Measurements from ENCODE around the gene SVOPL. TPM values are rescaled to one million over a fixed set of nuclear protein-coding genes. Genes with fewer than 3 reads are reported as not detected.

SVOPL gene
- total and polyA plus RNA-seq, 3 experiments from 2014 or later, result not detected

DNA sequence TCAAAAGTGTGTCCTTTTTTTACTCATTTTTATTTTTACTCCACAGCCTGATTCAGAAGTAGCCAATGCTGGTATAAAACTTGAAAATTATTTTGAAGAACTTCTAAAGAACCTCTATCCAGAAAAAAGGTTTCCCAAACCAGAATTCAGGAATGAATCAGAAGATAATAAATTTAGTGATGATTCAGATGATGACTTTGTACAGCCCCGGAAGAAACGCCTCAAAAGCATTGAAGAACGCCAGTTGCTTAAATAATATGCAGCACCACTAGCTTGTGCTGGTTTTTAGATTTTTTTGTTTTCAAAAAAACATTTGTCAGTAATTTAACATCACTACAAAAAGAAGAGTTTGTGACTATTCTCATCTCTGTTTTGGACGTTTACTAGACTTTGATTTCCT is 116.5 kb downstream of the SVOPL start:
- Mint-ChIP-seq H3K9me3 (no peaks in the 10 kb centered on the region), H3K4me1 (no peaks in the 10 kb centered on the region), H3K4me3 (no peak overlapping the region), H3K36me3 (peaks cover 40 to 71% (median 54%) of the 10 kb centered on the region in 3 donors), H3K27ac (no peak overlapping the region), H3K27me3 (no peaks in the 10 kb centered on the region)
- Histone ChIP-seq H3K36me3 (ENCODE audit: insufficient read depth, low read length) (peaks cover 13% of the 10 kb centered on the region), H3K27ac (ENCODE audit: low read depth, low read length) (no peak overlapping the region), H3K4me1 (ENCODE audit: insufficient read depth, low read length) (no peaks in the 10 kb centered on the region), H3K9me3 (ENCODE audit: low read length) (no peaks in the 10 kb centered on the region), H3K4me3 (ENCODE audit: low read length) (no peak overlapping the region), H3K27me3 (ENCODE audit: insufficient read depth, low read length, poor library complexity, severe bottlenecking) (no peaks in the 10 kb centered on the region)
- no peak for DNase-seq
- POLR2A ChIA-PET, result no interaction called here
- CTCF ChIA-PET, result no interaction called here

GRCh38 chr7:138584283-138584682 is 116.9 kb downstream of the SVOPL start:
- CTCF ChIA-PET, result no interaction called here
- Mint-ChIP-seq H3K36me3 (peaks cover 43 to 75% (median 57%) of the 10 kb centered on the region in 3 donors), H3K9me3 (no peaks in the 10 kb centered on the region), H3K27me3 (no peaks in the 10 kb centered on the region), H3K27ac (peak overlapping the region in 1 of 8 donors; percentile 55), H3K4me1 (no peaks in the 10 kb centered on the region), H3K4me3 (no peak overlapping the region)
- Histone ChIP-seq H3K27me3 (ENCODE audit: insufficient read depth, low read length, poor library complexity, severe bottlenecking) (no peaks in the 10 kb centered on the region), H3K27ac (ENCODE audit: low read depth, low read length) (no peak overlapping the region), H3K9me3 (ENCODE audit: low read length) (no peaks in the 10 kb centered on the region), H3K4me3 (ENCODE audit: low read length) (no peak overlapping the region), H3K36me3 (ENCODE audit: insufficient read depth, low read length) (peaks cover 17% of the 10 kb centered on the region), H3K4me1 (ENCODE audit: insufficient read depth, low read length) (no peaks in the 10 kb centered on the region)
- POLR2A ChIA-PET, result no interaction called here
- no peak for DNase-seq

GRCh38 chr7:138581065-138581464 is 120.1 kb downstream of the SVOPL start:
- DNase-seq, result no peak
- Histone ChIP-seq H3K36me3 (ENCODE audit: insufficient read depth, low read length) (peaks cover 21% of the 10 kb centered on the region), H3K4me3 (ENCODE audit: low read length) (no peak overlapping the region), H3K27ac (ENCODE audit: low read depth, low read length) (no peak overlapping the region), H3K27me3 (ENCODE audit: insufficient read depth, low read length, poor library complexity, severe bottlenecking) (no peaks in the 10 kb centered on the region), H3K4me1 (ENCODE audit: insufficient read depth, low read length) (no peaks in the 10 kb centered on the region), H3K9me3 (ENCODE audit: low read length) (no peaks in the 10 kb centered on the region)
- ChIA-PET CTCF (no interaction called here), POLR2A (no interaction called here)
- Mint-ChIP-seq H3K4me1 (no peaks in the 10 kb centered on the region), H3K4me3 (no peak overlapping the region), H3K27me3 (no peaks in the 10 kb centered on the region), H3K36me3 (peaks cover 55 to 88% (median 55%) of the 10 kb centered on the region in 3 donors), H3K27ac (no peak overlapping the region), H3K9me3 (no peaks in the 10 kb centered on the region)

GRCh38 chr7:138579671-138580070 is 121.5 kb downstream of the SVOPL start:
- H3K4me3 ChIP-seq (ENCODE audit: low read length), result no peak overlapping the region
- Mint-ChIP-seq H3K4me3 (no peak overlapping the region), H3K9me3 (no peaks in the 10 kb centered on the region), H3K27ac (peak overlapping the region in 1 of 8 donors; percentile 85), H3K36me3 (peaks cover 48 to 82% (median 49%) of the 10 kb centered on the region in 3 donors), H3K27me3 (no peaks in the 10 kb centered on the region), H3K4me1 (no peaks in the 10 kb centered on the region)
- no peak overlapping the region for H3K27ac ChIP-seq (ENCODE audit: low read depth, low read length)
- POLR2A ChIA-PET, result no interaction called here
- no peaks in the 10 kb centered on the region for H3K27me3 ChIP-seq (ENCODE audit: insufficient read depth, low read length, poor library complexity, severe bottlenecking)
- DNase-seq, result no peak
- no peaks in the 10 kb centered on the region for H3K9me3 ChIP-seq (ENCODE audit: low read length)
- H3K4me1 ChIP-seq (ENCODE audit: insufficient read depth, low read length), result no peaks in the 10 kb centered on the region
- CTCF ChIA-PET, result no interaction called here
- peaks cover 25% of the 10 kb centered on the region for H3K36me3 ChIP-seq (ENCODE audit: insufficient read depth, low read length)

DNA sequence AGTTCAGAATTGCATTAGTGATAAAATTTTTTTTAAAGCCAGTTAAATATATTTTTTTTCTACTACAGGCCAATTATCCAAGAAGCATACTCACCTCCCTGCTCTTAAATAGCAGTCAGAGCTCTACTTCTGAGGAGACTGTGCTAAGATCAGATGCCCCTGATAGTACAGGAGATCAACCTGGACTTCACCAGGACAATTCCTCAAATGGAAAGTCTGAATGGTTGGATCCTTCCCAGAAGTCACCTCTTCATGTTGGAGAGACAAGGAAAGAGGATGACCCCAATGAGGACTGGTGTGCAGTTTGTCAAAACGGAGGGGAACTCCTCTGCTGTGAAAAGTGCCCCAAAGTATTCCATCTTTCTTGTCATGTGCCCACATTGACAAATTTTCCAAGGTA is 122.0 kb downstream of the SVOPL start:
- no peak for DNase-seq
- no peaks in the 10 kb centered on the region for H3K9me3 ChIP-seq (ENCODE audit: low read length)
- POLR2A ChIA-PET, result no interaction called here
- H3K36me3 ChIP-seq (ENCODE audit: insufficient read depth, low read length), result peaks cover 25% of the 10 kb centered on the region
- Mint-ChIP-seq H3K4me1 (no peaks in the 10 kb centered on the region), H3K9me3 (no peaks in the 10 kb centered on the region), H3K36me3 (peaks cover 47 to 82% (median 49%) of the 10 kb centered on the region in 3 donors), H3K27me3 (no peaks in the 10 kb centered on the region), H3K4me3 (no peak overlapping the region), H3K27ac (no peak overlapping the region)
- CTCF ChIA-PET, result no interaction called here
- no peaks in the 10 kb centered on the region for H3K4me1 ChIP-seq (ENCODE audit: insufficient read depth, low read length)
- H3K4me3 ChIP-seq (ENCODE audit: low read length), result no peak overlapping the region
- H3K27ac ChIP-seq (ENCODE audit: low read depth, low read length), result no peak overlapping the region
- no peaks in the 10 kb centered on the region for H3K27me3 ChIP-seq (ENCODE audit: insufficient read depth, low read length, poor library complexity, severe bottlenecking)

DNA sequence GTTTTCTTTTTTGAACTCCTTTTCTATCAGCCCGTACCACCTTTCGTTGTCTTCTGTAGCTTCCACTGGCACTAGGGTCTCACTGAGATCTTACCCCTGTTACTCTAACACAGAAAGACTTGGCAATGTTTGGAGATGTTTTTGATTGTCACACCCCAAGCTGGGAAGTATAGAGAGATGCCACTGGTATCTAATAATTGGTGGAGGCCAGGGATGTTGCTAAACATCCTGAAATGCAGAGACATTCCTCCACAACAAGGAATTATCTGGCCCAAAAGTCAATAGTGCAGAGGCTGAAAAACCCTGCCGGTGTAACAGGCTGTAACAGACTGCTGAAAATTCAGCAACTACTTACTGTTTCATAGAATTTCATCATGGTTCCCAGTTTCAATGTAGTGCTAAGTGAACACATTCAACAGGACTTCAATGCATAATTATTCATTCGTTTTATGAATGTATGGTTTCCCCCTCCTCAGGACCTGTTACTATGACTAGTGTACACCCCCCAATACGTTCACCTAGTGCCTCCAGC is 125.2 kb downstream of the SVOPL start:
- Histone ChIP-seq H3K27ac (ENCODE audit: low read depth, low read length) (no peak overlapping the region), H3K27me3 (ENCODE audit: insufficient read depth, low read length, poor library complexity, severe bottlenecking) (no peaks in the 10 kb centered on the region), H3K9me3 (ENCODE audit: low read length) (no peaks in the 10 kb centered on the region), H3K4me1 (ENCODE audit: insufficient read depth, low read length) (no peaks in the 10 kb centered on the region), H3K4me3 (ENCODE audit: low read length) (no peak overlapping the region), H3K36me3 (ENCODE audit: insufficient read depth, low read length) (peaks cover 21% of the 10 kb centered on the region)
- H3K4me1 Mint-ChIP-seq, result no peaks in the 10 kb centered on the region
- ChIA-PET CTCF (no interaction called here), POLR2A (no interaction called here)
- peaks cover 52 to 85% (median 60%) of the 10 kb centered on the region in 3 donors for H3K36me3 Mint-ChIP-seq
- H3K9me3 Mint-ChIP-seq, result no peaks in the 10 kb centered on the region
- no peak overlapping the region for H3K4me3 Mint-ChIP-seq
- H3K27ac Mint-ChIP-seq, result no peak overlapping the region
- H3K27me3 Mint-ChIP-seq, result no peaks in the 10 kb centered on the region
- no peak for DNase-seq

- H3K27me3 ChIP-seq (ENCODE audit: insufficient read depth, low read length, poor library complexity, severe bottlenecking), result no peaks in the 10 kb centered on the region
- Mint-ChIP-seq H3K4me3 (no peak overlapping the region), H3K27me3 (no peaks in the 10 kb centered on the region), H3K9me3 (no peaks in the 10 kb centered on the region), H3K36me3 (peaks cover 54 to 82% (median 64%) of the 10 kb centered on the region in 3 donors), H3K4me1 (no peaks in the 10 kb centered on the region), H3K27ac (no peak overlapping the region)
- H3K9me3 ChIP-seq (ENCODE audit: low read length), result no peaks in the 10 kb centered on the region
- peaks cover 4% of the 10 kb centered on the region for H3K36me3 ChIP-seq (ENCODE audit: insufficient read depth, low read length)
- ChIA-PET CTCF (no interaction called here), POLR2A (no interaction called here)
- no peak overlapping the region for H3K4me3 ChIP-seq (ENCODE audit: low read length)
- H3K4me1 ChIP-seq (ENCODE audit: insufficient read depth, low read length), result no peaks in the 10 kb centered on the region
- no peak overlapping the region for H3K27ac ChIP-seq (ENCODE audit: low read depth, low read length)
- DNase-seq, result no peak
These were observed 127.4 kb downstream of the SVOPL start for GRCh38 chr7:138573741-138574140.

DNA sequence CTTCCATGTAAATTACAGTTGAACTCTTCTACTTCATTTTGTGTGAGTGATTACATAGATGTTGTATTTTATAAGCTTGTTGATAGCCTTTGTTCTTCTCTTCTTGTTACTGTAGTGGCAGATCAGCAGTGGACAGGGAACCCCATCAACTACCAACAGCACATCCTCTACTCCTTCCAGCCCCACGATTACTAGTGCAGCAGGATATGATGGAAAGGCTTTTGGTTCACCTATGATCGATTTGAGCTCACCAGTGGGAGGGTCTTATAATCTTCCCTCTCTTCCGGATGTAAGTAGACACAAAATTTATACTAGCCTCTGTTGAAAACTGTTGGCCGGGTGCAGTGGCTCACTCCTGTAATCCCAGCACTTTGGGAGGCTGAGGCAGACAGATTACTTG is 130.4 kb downstream of the SVOPL start:
- H3K36me3 Mint-ChIP-seq, result peaks cover 45 to 86% (median 72%) of the 10 kb centered on the region in 3 donors
- no peak overlapping the region for H3K27ac ChIP-seq (ENCODE audit: low read depth, low read length)
- ChIA-PET CTCF (interaction anchor here (1.3 kb wide), 1 partner anchor 168 kb away, joined by 3 read pairs; no protein-coding TSS in a partner anchor), POLR2A (no interaction called here)
- no peaks in the 10 kb centered on the region for H3K4me1 Mint-ChIP-seq
- peaks cover 6 to 16% (median 7%) of the 10 kb centered on the region in 5 donors for H3K9me3 Mint-ChIP-seq
- peaks cover under 1% of the 10 kb centered on the region for H3K9me3 ChIP-seq (ENCODE audit: low read length)
- no peak overlapping the region for H3K4me3 ChIP-seq (ENCODE audit: low read length)
- H3K4me3 Mint-ChIP-seq, result no peak overlapping the region
- DNase-seq, result no peak
- H3K27ac Mint-ChIP-seq, result no peak overlapping the region
- peaks cover 2% of the 10 kb centered on the region for H3K36me3 ChIP-seq (ENCODE audit: insufficient read depth, low read length)
- H3K27me3 Mint-ChIP-seq, result no peaks in the 10 kb centered on the region
- H3K4me1 ChIP-seq (ENCODE audit: insufficient read depth, low read length), result no peaks in the 10 kb centered on the region
- H3K27me3 ChIP-seq (ENCODE audit: insufficient read depth, low read length, poor library complexity, severe bottlenecking), result no peaks in the 10 kb centered on the region

- H3K4me1 ChIP-seq (ENCODE audit: insufficient read depth, low read length), result no peaks in the 10 kb centered on the region
These were observed 131.7 kb downstream of the SVOPL start for GRCh38 chr7:138569418-138569817.

More at GRCh38 chr7:138569418-138569817, 131.7 kb downstream of the SVOPL start:
- Mint-ChIP-seq H3K4me3 (no peak overlapping the region), H3K36me3 (peaks cover 52 to 92% (median 79%) of the 10 kb centered on the region in 3 donors), H3K27ac (no peak overlapping the region), H3K9me3 (peaks cover 19 to 29% (median 20%) of the 10 kb centered on the region in 5 donors), H3K27me3 (peaks cover 0 to 1% of the 10 kb centered on the region in 2 donors), H3K4me1 (no peaks in the 10 kb centered on the region)
- Histone ChIP-seq H3K4me3 (ENCODE audit: low read length) (no peak overlapping the region), H3K27ac (ENCODE audit: low read depth, low read length) (no peak overlapping the region), H3K9me3 (ENCODE audit: low read length) (peaks cover 11% of the 10 kb centered on the region), H3K36me3 (ENCODE audit: insufficient read depth, low read length) (peaks cover 10% of the 10 kb centered on the region), H3K27me3 (ENCODE audit: insufficient read depth, low read length, poor library complexity, severe bottlenecking) (no peaks in the 10 kb centered on the region)
- DNase-seq, result no peak
- ChIA-PET CTCF (no interaction called here), POLR2A (no interaction called here)

Data from CD8-positive, alpha-beta memory T cell (primary cell).